Activated T-cell treated with anti-CD3 and anti-CD28 coated beads for 1 hour (primary cell): ENCODE measurements around the gene GNB3.

ENCODE experiments used
- DNase-seq: peaks from one replicate; pipeline ENCODE4 v3.0.0-alpha.2; 2020; ENCODE audit warnings: low read depth

Gene GNB3

GRCh38 chr12:6840761-6841515, at the start of gene GNB3:
TSS of gene GNB3 (plus strand) at chr12:6840925. CDS start at chr12:6841288, 363 bp downstream.
- no peak for DNase-seq

- no peak for DNase-seq
Observed at GRCh38 chr12:6791931-6792520, 48.7 kb upstream of the GNB3 start.

- no peak for DNase-seq
Observed at GRCh38 chr12:6792522-6793201, 48.1 kb upstream of the GNB3 start.

DNA sequence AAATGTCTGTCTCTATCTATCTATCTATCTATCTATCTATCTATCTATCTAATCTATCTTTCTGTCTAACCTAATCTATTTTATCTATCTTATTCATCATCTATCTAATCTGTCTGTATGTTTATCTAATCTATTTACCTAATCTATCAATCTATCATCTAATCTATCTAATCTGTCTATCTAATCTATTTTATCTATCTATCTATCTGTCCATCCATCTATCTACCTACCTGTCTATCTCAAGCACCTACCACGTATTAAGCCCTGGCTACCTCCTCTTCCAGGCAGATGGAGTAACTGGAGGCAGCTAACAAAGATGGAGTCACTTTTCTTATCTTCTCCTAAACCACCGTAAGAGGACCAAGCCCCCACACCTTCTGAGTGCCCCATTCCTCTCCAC, 45.6 kb upstream of the GNB3 start:
- DNase-seq = no peak

- DNase-seq = no peak
Observed at GRCh38 chr12:6796576-6796975, 44.1 kb upstream of the GNB3 start.

DNA sequence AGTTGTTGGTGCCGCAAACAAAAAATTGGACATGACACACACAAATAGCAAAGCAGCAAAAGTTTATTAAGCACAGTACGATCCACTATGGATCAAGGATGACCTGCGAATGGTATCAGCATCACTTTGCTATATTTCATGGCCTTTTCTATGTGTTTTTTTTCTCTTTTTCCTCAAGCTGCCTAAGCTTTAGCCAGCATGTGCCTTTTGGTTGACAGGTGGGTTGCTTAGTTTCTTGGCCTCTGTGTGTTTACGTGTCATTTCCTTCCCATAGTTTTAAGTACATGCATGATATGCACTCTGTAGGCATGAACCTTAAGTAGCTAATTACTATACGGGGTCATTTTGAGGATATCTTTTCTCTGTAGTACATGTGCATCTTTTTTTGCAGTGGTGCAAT, 41.6 kb upstream of the GNB3 start:
- no peak for DNase-seq

DNA sequence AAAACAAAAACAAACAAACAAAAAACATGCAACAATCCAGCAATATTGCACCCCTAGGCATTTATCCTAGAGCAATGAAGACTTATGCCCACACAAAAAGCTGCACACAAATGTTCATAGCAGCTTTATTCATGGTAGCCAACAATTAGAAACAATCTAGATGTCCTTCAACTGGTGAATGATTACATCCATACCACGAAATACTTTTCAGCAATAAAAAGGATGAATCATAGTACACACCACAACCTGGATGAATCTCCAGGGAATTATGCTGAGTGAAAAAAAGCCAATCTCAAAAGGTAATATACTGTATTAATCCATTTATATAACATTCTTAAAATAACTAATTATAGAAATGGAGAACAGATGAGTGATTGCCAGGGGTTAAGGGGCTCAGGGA, 33.6 kb upstream of the GNB3 start:
- no peak for DNase-seq

DNA sequence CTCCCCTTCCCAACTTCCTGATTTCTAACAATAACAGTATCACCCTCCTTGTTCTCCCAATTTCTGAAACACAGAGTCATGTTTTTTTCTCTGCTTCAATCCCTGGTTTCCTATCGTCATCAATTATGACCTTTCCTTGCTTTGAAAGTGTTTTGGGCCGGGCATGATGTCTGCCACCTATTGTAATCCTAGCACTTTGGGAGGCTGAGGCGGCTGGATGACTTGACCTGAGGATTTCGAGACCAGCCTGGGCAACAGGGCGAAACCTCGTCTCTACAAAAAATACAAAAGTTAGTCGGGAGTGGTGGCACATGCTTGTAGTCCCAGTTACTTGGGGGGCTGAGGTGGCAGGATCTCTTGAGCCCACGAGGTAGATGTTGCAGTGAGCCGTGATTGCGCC, 31.7 kb upstream of the GNB3 start:
- no peak for DNase-seq

- no peak for DNase-seq
Observed at GRCh38 chr12:6810758-6811157, 30.0 kb upstream of the GNB3 start.

GRCh38 chr12:6813363-6813762, 27.4 kb upstream of the GNB3 start:
- no peak for DNase-seq

DNA sequence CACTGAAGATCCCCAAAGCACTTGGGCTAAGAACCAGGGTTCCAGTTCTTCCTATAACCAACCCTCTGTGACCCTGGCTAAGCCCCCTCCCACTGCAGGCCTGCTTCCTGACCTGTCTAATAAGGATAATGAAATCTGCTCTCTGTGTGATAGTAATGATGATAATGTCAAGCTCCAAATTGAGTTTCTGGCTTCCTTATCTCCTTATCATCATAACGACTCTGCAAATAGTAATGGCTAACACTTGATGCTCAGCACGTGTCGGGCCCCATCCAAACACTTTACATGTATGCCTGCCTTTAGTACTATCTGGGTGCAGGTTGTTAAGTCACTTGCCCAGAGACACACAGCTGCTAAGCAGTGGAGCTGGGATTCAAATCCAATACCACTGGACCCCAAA, 24.1 kb upstream of the GNB3 start:
- no peak for DNase-seq

- no peak for DNase-seq
Observed at GRCh38 chr12:6817098-6817497, 23.6 kb upstream of the GNB3 start.

- no peak for DNase-seq
Observed at GRCh38 chr12:6817662-6818157, 23.0 kb upstream of the GNB3 start.

DNA sequence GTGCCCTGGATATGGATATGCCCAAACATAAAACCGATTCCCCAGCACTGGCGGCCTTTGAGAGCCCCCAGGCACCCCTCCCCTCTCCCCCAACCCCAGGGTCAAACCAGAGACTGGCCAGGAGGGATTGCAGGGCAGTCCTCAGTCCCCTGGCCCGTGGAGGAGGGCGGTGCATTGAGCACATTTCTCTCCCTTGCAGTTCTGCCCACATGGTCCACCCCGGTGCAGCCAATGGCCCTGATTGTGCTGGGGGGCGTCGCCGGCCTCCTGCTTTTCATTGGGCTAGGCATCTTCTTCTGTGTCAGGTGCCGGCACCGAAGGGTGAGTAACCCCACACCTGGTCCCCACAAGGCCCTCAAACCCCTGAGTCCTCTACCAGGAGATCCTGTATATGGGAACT, 22.5 kb upstream of the GNB3 start:
- DNase-seq = no peak

DNA sequence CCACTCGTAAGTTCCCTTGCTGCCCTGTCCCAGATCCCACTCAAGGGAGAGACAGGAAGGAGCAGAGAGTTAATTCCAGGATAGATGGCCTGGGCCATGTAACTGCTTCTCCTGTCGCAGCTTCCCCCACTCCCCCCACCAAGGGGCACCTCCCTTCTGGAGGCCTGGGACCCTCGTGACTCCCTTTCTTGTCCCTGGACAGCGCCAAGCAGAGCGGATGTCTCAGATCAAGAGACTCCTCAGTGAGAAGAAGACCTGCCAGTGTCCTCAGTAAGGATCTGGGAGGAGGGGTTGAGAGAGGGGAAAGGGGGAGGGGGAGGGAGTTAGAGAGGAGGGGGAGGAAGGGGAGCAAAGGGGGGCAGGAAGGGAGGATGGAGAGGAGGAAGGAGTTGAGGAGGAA, 22.1 kb upstream of the GNB3 start:
- DNase-seq = no peak

- no peak for DNase-seq
Observed at GRCh38 chr12:6819106-6820030, 21.4 kb upstream of the GNB3 start.

DNA sequence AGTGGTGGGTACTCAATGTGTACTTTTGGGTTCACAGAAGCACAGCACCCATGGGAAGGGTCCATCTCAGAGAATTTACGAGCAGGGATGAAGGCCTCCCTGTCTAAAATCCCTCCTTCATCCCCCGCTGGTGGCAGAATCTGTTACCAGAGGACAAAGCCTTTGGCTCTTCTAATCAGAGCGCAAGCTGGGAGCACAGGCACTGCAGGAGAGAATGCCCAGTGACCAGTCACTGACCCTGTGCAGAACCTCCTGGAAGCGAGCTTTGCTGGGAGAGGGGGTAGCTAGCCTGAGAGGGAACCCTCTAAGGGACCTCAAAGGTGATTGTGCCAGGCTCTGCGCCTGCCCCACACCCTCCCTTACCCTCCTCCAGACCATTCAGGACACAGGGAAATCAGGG, 20.6 kb upstream of the GNB3 start:
- DNase-seq = no peak

- no peak for DNase-seq
Observed at GRCh38 chr12:6821591-6822425, 18.9 kb upstream of the GNB3 start, which contains the start of gene GPR162. TSS of gene GPR162 (plus strand) at chr12:6821821. CDS start at chr12:6823899, 2,078 bp downstream.

DNA sequence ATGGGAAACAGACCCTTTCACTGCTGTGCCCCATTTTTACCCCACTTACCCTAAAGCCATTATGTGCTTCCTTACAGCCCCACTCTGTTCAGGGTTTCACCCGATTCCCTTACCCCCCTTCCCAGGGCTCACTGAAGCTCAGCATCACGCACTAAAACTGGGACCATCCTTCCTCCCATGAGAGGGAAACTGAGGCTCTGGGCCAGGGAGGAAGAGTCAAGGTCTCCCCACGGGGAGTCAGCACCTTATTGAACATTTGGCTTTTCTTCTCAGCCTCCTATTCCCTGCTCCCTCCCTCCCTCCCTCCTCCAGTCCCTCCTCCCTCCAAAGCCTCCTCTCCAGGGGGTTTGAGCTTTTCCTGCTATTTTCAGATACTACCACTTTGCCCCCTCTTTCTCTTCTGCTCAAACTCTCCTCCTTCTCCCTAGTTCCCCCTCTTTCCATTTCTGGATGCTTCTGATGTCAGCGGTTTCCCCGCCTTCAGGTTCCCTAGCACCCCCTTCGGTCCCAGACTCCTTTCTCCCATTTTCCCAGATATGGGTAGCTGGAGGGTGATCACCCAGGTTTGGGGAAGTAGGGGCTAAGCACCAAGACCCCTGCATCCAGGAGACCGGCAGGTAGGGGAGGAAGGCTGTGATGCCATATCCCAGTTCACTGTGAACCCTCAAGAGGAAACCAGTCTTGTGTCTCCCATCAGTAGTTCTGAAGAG, 18.1 kb upstream of the GNB3 start:
- no peak for DNase-seq
